B cell (primary cell): ENCODE data around the gene MYCBP2.

ENCODE experiments used
- CTCF ChIP-seq: fragments of 200-600 bp; IDR thresholded peaks from one replicate; pipeline ENCODE4 v1.8.0; 2022; ENCODE audit warnings: antibody characterized with exemption, mild to moderate bottlenecking
- EZH2 ChIP-seq: IDR thresholded peaks from 2 replicates; pipeline ENCODE4 v1.6.1; 2012; ENCODE audit warnings: borderline replicate concordance, low read depth, mild to moderate bottlenecking, moderate library complexity, low read length; ENCODE audit not compliant: insufficient read depth, poor library complexity, severe bottlenecking

GRCh38 chr13:77316430-77316829 lies 10.5 kb downstream of the MYCBP2 start:
- TF ChIP-seq CTCF (no peak), EZH2 (no peak)
